AG10803 (cell line): ENCODE measurements around the gene PTPRD.

Source experiments
- DNase-seq: peaks from one replicate; pipeline ENCODE4 v3.0.0; 2010; ENCODE audit warnings: low read depth
- H3K4me3 ChIP-seq: 2 replicates; pipeline ENCODE4 v1.5.1; 2011; ENCODE audit warnings: mild to moderate bottlenecking, low read length, control low read depth
- TF ChIP-seq, protein P1 (sequence below): conservative IDR thresholded peaks from 2 replicates; pipeline ENCODE4 v1.5.1; 2011; ENCODE audit warnings: mild to moderate bottlenecking, low read length, control low read depth, inconsistent platforms

The PTPRD gene

DNA sequence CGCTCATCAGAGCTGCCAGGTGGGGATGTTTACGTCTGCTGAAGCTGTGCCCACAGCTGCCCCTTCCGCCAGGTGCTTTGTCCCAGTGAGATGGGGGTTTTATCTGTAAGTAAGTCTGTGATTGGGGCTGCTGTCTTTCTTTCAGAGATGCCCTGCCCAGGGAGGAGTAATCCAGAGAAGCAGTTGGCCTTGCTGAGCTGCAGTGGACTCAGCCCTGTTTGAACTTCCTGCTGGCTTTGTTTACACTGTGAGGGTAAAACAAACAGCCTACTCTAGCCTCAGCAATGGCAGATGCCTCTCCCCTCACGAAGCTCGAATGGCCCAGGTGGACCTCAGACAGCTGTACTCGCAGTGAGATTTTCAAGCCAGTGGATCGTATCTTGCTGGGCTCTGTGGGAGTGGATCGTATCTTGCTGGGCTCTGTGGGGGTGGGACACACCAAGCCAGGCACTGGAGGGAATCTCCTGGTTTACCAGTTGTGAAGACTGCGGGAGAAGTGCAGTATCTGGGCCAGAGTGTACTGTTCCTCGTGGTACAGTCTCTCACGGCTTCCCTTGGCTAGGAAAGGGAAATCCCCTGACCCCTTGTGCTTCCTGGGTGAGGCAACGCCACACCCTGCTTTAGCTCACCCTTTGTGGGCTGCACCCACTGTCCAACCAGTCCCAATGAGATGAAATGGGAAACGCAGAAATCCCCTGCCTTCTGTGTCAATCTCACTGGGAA lies 2283.1 kb downstream of the PTPRD start:
- TF ChIP-seq, protein P1, sequence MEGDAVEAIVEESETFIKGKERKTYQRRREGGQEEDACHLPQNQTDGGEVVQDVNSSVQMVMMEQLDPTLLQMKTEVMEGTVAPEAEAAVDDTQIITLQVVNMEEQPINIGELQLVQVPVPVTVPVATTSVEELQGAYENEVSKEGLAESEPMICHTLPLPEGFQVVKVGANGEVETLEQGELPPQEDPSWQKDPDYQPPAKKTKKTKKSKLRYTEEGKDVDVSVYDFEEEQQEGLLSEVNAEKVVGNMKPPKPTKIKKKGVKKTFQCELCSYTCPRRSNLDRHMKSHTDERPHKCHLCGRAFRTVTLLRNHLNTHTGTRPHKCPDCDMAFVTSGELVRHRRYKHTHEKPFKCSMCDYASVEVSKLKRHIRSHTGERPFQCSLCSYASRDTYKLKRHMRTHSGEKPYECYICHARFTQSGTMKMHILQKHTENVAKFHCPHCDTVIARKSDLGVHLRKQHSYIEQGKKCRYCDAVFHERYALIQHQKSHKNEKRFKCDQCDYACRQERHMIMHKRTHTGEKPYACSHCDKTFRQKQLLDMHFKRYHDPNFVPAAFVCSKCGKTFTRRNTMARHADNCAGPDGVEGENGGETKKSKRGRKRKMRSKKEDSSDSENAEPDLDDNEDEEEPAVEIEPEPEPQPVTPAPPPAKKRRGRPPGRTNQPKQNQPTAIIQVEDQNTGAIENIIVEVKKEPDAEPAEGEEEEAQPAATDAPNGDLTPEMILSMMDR, result no peak
- DNase-seq, result no peak
- no peak overlapping the region for H3K4me3 ChIP-seq

DNA sequence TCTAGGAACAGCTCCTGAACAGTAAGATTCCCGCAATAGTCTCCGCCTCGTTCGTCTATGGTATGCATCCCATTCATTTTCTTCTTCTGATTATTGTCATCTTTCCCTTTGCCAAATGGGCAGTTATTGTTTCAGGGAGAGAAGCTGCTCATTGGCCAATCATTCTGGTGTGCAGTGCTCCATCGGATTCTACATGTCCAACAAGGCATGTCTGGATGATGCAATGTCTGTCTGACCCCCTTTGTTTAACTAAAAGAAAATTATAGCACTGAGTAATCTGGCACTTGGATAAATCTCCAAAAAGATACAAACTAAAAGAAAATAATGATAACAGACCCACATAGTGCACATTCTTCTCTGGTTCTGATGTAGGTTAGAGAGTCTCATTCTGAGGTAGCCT lies 2297.6 kb downstream of the PTPRD start:
- no peak overlapping the region for H3K4me3 ChIP-seq
- DNase-seq, result no peak
- TF ChIP-seq, protein P1, result no peak

DNA sequence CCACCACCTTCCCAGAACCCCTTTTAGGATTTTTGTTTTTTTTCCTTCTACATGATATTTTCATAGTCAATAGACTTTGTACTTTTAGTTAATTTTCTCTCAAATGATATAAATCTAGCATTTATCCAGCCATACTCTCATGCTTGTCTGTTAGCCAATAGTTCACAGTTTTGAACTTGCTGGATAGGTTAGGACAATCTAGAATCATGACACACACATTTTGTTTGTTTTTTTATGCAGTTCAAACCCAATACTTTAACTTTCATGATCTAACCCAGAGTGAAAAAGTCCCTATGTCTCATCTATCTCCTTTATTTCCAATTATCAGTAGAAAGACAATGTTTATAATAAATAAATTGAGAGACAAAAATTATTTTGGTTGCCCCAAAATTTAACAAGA lies 2303.5 kb downstream of the PTPRD start:
- no peak for DNase-seq
- TF ChIP-seq, protein P1, result no peak
- H3K4me3 ChIP-seq, result no peak overlapping the region

DNA sequence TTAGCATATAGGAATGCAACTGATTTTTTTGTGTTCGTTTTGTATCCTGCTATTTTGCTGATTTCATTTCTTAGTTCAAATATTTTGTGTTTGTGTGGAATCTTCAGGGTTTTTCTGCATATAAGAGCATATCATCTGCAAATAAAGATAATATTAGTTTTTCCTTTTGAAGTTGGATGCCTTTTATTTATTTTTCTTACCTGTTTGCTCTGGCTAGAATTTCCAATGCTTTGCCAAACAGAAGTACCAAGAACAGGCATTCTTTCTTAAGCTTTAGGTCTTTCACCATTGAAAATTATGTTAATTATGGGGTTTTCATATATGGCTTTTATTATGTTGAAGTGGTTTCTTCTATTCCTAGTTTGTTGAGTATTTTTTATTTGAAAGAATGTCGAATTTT lies 2308.1 kb downstream of the PTPRD start:
- no peak for DNase-seq
- no peak overlapping the region for H3K4me3 ChIP-seq
- TF ChIP-seq, protein P1, result no peak

DNA sequence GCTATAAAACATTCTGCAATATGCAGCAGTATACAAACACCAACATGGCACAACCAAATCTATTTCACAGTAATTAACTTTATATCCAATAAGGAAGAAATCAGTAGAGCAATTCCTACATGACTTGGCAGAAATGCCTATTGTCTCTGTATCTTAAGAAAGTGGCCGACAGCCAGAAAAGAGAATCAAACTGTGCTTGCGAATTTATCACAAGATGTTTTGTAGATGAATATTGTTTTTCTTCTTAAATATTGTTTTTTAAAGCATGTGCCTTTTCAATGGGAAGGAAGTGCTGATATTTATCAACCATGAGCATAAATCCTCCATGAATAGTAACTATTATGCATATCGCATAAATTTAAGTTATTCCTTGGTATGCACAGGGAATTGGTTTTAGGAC lies 2311.5 kb downstream of the PTPRD start:
- TF ChIP-seq, protein P1, result no peak

DNA sequence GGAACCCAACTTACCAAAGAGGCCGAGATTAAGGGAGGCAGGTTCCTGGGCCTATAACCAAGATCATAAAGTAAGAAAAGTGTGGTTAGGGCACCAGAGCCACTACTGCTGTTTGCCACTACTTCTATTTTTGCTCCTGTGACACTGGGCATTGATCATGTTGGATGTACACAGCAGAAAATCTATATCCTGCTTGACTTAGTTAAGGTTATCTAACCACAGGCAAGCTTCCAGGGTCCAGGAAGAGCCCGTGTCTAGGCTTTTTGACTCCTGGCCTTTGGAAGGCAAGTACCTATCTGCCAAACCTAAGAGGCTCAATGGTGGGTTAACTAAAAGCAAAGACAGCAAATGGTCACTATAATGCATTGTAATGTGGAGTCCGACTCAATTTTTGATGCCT lies 2315.8 kb downstream of the PTPRD start:
- no peak for DNase-seq
- H3K4me3 ChIP-seq, result no peak overlapping the region
- TF ChIP-seq, protein P1, result no peak

More for the DNA sequence above, 2311.5 kb downstream of the PTPRD start:
- DNase-seq, result no peak
- H3K4me3 ChIP-seq, result no peak overlapping the region

DNA sequence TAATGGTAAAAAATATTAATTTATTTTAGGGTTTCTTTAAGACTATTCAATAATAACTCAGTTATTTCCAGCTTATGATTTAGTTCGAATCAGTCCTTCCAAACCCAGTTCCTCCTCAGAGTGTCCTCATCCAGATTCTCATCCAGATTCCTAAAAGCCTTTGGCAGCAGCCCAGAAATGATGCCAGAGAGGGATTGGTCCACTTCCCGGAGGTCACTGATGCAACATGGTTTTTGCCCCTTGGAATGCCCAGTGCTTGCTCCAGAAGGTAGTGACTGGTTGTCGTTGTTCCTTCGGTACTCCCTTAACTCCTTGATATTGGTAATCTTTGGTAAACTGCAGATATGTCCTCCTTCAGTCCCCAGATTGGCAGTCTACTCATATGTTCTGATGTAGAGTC lies 2320.1 kb downstream of the PTPRD start:
- DNase-seq, result no peak
- TF ChIP-seq, protein P1, result no peak
- H3K4me3 ChIP-seq, result no peak overlapping the region
